ENCODE results near the gene AP1B1.

DNA sequence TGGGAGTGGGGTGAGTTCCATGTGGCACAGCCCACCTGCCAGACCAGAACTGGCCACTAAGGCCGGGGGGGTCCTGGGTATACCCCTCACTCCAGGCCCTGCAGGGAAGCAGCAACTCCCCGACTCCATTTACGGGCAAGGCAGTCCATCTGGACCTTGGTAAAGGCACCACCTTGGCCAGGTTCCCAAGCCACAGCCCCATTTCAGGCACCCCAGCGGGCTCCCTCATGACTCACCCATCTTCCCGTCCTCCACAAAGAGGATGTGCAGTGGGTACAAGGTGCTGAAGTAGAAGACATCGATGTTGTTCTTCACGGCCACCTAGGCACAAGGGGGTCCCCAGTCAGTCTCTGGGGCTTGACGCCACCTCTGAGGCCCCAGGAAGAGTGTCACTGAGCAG lies 57.2 kb downstream of the AP1B1 start:
- TF ChIP-seq, protein P1, sequence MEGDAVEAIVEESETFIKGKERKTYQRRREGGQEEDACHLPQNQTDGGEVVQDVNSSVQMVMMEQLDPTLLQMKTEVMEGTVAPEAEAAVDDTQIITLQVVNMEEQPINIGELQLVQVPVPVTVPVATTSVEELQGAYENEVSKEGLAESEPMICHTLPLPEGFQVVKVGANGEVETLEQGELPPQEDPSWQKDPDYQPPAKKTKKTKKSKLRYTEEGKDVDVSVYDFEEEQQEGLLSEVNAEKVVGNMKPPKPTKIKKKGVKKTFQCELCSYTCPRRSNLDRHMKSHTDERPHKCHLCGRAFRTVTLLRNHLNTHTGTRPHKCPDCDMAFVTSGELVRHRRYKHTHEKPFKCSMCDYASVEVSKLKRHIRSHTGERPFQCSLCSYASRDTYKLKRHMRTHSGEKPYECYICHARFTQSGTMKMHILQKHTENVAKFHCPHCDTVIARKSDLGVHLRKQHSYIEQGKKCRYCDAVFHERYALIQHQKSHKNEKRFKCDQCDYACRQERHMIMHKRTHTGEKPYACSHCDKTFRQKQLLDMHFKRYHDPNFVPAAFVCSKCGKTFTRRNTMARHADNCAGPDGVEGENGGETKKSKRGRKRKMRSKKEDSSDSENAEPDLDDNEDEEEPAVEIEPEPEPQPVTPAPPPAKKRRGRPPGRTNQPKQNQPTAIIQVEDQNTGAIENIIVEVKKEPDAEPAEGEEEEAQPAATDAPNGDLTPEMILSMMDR (IDR thresholded peaks at IDR 0.05) = no peak
- no peak for TF ChIP-seq EZH2 (IDR thresholded peaks at IDR 0.05; ENCODE audit: borderline replicate concordance, insufficient read depth, low read depth, low read length, poor library complexity, severe bottlenecking)

Data from B cell (primary cell).